GM13977 (cell line): ENCODE measurements around the gene WNT3.

ENCODE experiments used
- DNase-seq: peaks from one replicate; pipeline ENCODE4 v3.0.0; 2012; ENCODE audit warnings: low spot score
- in situ Hi-C: fragments of 300-500 bp; cut with MboI; formaldehyde crosslinking; loops from one replicate; pipeline ENCODE4 v1.12.0; 2022; ENCODE audit warnings: low sequenced_read_pairs, low pct_unique_long_range_greater_than_20kb, mixed read lengths, inconsistent platforms; ENCODE audit not compliant: unreplicated experiment
- TF ChIP-seq, protein P1 (sequence below): IDR thresholded peaks from 2 replicates; pipeline ENCODE4 v1.5.1; 2012; ENCODE audit warnings: mild to moderate bottlenecking, control low read depth; ENCODE audit not compliant: insufficient read depth; ENCODE audit errors: extremely low read depth, missing control alignments

Gene WNT3

DNA sequence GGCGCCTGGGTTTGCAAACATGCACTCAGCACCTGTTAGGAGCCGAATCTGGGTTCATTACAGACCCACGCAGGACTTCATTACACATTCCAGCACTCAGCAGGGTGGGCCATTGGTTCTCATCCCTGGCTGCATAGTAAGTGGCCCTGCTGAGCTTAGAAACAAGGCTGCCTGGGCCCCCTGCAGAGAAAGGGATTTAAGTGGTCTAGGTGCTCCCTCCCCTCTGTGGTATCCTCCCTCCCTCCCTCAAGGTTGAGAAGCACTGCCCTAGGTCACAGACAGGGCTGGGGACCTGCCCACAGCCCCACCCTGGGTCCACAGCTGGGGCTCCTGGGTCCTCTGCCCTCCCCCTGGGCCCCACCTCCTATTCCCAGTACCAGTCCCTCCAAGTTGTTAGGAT, 28.3 kb downstream of the WNT3 start:
- no peak for DNase-seq
- in situ Hi-C loops = loop anchor here (25.0 kb wide), 2 partner anchors 97 to 1203 kb away; no protein-coding TSS in a partner anchor

DNA sequence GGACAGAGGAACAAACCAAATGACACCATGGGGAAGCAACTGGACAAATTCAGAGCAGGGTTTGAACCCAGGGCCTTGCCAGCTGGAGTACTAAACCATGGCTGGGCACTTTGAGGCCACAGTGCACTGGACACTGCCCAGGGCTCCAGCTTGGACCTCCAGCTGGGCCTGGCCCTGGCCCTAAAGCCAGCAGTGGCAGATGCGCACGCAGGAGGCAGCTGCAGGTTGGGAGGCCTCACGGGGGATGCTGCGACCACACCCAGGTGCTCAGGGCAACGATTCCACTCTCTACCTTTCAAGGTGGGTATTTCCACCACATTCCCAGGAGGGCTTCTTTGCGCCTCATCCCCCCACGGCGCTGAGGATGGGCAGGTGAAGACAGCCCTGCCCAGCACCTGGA, 28.9 kb downstream of the WNT3 start:
- DNase-seq = no peak
- TF ChIP-seq, protein P1, sequence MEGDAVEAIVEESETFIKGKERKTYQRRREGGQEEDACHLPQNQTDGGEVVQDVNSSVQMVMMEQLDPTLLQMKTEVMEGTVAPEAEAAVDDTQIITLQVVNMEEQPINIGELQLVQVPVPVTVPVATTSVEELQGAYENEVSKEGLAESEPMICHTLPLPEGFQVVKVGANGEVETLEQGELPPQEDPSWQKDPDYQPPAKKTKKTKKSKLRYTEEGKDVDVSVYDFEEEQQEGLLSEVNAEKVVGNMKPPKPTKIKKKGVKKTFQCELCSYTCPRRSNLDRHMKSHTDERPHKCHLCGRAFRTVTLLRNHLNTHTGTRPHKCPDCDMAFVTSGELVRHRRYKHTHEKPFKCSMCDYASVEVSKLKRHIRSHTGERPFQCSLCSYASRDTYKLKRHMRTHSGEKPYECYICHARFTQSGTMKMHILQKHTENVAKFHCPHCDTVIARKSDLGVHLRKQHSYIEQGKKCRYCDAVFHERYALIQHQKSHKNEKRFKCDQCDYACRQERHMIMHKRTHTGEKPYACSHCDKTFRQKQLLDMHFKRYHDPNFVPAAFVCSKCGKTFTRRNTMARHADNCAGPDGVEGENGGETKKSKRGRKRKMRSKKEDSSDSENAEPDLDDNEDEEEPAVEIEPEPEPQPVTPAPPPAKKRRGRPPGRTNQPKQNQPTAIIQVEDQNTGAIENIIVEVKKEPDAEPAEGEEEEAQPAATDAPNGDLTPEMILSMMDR = no peak
- in situ Hi-C loops = loop anchor here (25.0 kb wide), 2 partner anchors 98 to 1202 kb away; no protein-coding TSS in a partner anchor

More for the DNA sequence above, 28.3 kb downstream of the WNT3 start:
- TF ChIP-seq, protein P1 = no peak

DNA sequence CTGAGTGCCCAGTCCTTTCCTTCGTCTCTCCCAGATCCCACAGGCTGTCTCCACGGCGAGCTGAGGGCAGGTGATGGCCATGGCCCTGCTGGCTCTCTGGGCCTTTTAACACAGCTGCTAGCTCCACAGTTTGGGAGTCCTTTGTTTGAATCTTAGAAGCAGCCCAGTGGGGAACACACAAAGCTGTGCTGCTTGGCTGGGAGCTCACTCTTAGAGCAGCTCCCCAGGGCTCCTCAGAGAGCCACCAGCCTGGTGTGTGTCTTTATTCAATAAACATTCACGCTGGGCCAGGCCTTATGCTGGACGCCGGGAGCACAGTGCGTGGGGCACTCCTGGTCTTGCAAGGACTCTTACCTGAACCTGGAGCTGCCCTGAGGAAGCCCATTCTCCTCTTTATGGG, 29.7 kb downstream of the WNT3 start:
- DNase-seq = no peak
- in situ Hi-C loops = loop anchor here (25.0 kb wide), 2 partner anchors 99 to 1201 kb away; no protein-coding TSS in a partner anchor
- TF ChIP-seq, protein P1 = no peak

DNA sequence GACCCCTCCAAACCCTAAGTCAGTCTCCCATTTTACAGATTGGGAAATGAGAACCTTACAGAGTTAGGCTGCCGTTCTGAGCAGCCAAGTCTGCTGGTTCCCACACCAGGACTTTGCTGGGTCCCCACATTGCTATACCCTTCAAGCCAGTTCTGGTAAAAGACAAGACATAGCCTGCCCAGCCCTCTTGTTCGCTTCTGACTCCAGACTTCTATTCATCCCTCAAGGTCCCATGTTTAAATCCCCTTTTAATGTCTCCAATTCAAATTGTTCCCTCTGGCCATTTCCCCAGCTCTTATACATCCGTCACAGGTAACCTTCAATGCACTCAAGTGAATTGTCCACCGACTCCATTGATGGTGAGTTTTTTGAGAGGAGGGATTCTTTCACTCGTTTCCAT, 30.2 kb downstream of the WNT3 start:
- TF ChIP-seq, protein P1 = no peak
- in situ Hi-C loops = loop anchor here (25.0 kb wide), 2 partner anchors 99 to 1201 kb away; no protein-coding TSS in a partner anchor
- DNase-seq = no peak

DNA sequence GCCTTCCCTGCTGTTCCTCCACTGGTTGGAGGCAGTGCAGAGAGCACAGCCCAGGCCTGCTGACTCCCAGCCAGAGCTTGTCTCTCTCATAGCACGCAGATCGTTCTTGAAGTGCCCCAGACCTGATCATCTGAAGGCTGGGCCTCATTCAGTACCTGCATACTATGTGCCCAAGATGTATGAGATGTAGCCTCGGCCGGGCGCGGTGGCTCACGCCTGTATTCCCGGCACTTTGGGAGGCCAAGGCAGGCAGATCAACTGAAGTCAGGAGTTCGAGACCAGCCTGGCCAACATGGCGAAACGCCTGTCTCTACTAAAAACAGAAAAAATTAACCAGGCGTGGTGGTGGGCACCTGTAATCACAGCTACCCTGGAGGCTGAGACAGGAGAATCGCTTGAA, 31.0 kb downstream of the WNT3 start:
- DNase-seq = no peak
- in situ Hi-C loops = loop anchor here (25.0 kb wide), 2 partner anchors 100 to 1200 kb away; no protein-coding TSS in a partner anchor
- TF ChIP-seq, protein P1 = no peak

DNA sequence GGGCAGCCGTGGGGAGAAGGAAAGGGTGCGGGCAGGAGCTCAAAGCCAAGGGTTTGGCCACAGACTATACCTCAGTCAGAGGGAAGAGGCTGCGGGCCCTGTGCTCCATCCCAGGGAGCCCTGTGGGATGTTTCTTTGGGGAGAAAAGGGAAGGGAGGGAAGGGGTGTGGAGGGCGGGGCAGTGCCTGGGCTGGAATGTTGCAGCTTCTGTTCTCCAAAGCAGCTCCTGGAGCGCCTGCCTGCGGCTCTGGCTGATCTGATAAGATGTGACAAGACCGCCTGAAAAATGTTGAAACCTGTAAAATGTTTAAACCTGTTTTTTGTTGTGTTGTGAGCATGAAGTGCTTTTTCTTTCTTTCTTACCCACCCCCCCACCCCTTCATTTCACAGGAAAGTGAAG, 32.8 kb downstream of the WNT3 start:
- TF ChIP-seq, protein P1 = no peak
- in situ Hi-C loops = loop anchor here (25.0 kb wide), 2 partner anchors 102 to 1198 kb away; no protein-coding TSS in a partner anchor

More for the DNA sequence above, 32.8 kb downstream of the WNT3 start:
- DNase-seq = no peak
